RWPE2 (cell line): ENCODE measurements around the gene SHE.

ENCODE experiments used
- ATAC-seq: fragments of 200-7000 bp; cut with Tn5 transposase; 3 replicates; pipeline ENCODE4 v1.9.1; 2021; ENCODE audit warnings: low read depth
- DNase-seq: peaks from one replicate; pipeline ENCODE4 v3.0.0-alpha.2; 2020; ENCODE audit warnings: low spot score
- H3K27ac ChIP-seq: fragments of 450-650 bp; 2 replicates; pipeline ENCODE4 v1.5.1; 2017; ENCODE audit warnings: mild to moderate bottlenecking; ENCODE audit not compliant: poor library complexity, severe bottlenecking
- H3K27me3 ChIP-seq: fragments of 250-450 bp; sonication (Bioruptor Pico); 2 replicates; pipeline ENCODE4 v1.5.1; 2021; ENCODE audit warnings: mild to moderate bottlenecking, moderate library complexity; ENCODE audit not compliant: insufficient read depth, poor library complexity, severe bottlenecking
- H3K36me3 ChIP-seq: fragments of 250-450 bp; sonication (Bioruptor Pico); 2 replicates; pipeline ENCODE4 v1.5.1; 2020; ENCODE audit warnings: low read depth, mild to moderate bottlenecking, moderate library complexity
- H3K4me1 ChIP-seq: fragments of 250-450 bp; sonication (Bioruptor Pico); 2 replicates; pipeline ENCODE4 v1.5.1; 2021; ENCODE audit warnings: mild to moderate bottlenecking, moderate library complexity; ENCODE audit not compliant: insufficient read depth, poor library complexity, severe bottlenecking
- H3K4me3 ChIP-seq: fragments of 250-450 bp; sonication (Bioruptor Pico); 2 replicates; pipeline ENCODE4 v1.5.1; 2021; ENCODE audit warnings: mild to moderate bottlenecking, moderate library complexity; ENCODE audit not compliant: severe bottlenecking
- H3K9me3 ChIP-seq: fragments of 250-450 bp; sonication (Bioruptor Pico); 2 replicates; pipeline ENCODE4 v1.5.1; 2021; ENCODE audit warnings: mild to moderate bottlenecking, moderate library complexity; ENCODE audit not compliant: severe bottlenecking
- CTCF ChIP-seq: fragments of 450-650 bp; IDR thresholded peaks from one replicate; pipeline ENCODE4 v1.5.1; 2017; ENCODE audit warnings: mild to moderate bottlenecking, moderate library complexity; ENCODE audit not compliant: poor library complexity, severe bottlenecking

SHE gene

GRCh38 chr1:154502066-154502743, at the start of gene SHE, which contains the start of gene TDRD10:
Gene SHE, minus strand, starts transcription at chr1:154502412. Its CDS starts 386 bp downstream, at chr1:154502026.
Gene TDRD10, plus strand, starts transcription at chr1:154502219. Its CDS starts 4,685 bp downstream, at chr1:154506904.
- H3K27ac ChIP-seq: no peak within 1 kb of the TSS
- no peak for TF ChIP-seq CTCF
- H3K9me3 ChIP-seq: no peaks in the 10 kb centered on the region
- ATAC-seq: no peak
- no peaks in the 10 kb centered on the region for H3K4me1 ChIP-seq
- H3K27me3 ChIP-seq: peaks cover 76% of the 10 kb centered on the region
- DNase-seq: no peak
- peak within 1 kb of the TSS; percentile 10 for H3K4me3 ChIP-seq
- no peaks in the 10 kb centered on the region for H3K36me3 ChIP-seq

- no peak overlapping the region for H3K27ac ChIP-seq
- no peak for TF ChIP-seq CTCF
- no peaks in the 10 kb centered on the region for H3K27me3 ChIP-seq
- H3K4me1 ChIP-seq: peaks cover 3% of the 10 kb centered on the region
- no peak for DNase-seq
- H3K9me3 ChIP-seq: no peaks in the 10 kb centered on the region
- no peak overlapping the region for H3K4me3 ChIP-seq
- peaks cover 72% of the 10 kb centered on the region for H3K36me3 ChIP-seq
- no peak for ATAC-seq
These were observed 49.3 kb upstream of the SHE start for GRCh38 chr1:154551474-154551873.

GRCh38 chr1:154550657-154551056, 48.4 kb upstream of the SHE start:
- H3K9me3 ChIP-seq: no peaks in the 10 kb centered on the region
- no peak for ATAC-seq
- peaks cover 66% of the 10 kb centered on the region for H3K36me3 ChIP-seq
- H3K4me3 ChIP-seq: no peak overlapping the region
- DNase-seq: no peak
- TF ChIP-seq CTCF: no peak
- no peaks in the 10 kb centered on the region for H3K27me3 ChIP-seq
- H3K27ac ChIP-seq: no peak overlapping the region
- H3K4me1 ChIP-seq: no peaks in the 10 kb centered on the region

GRCh38 chr1:154550070-154550469, 47.9 kb upstream of the SHE start:
- Histone ChIP-seq H3K9me3 (no peaks in the 10 kb centered on the region), H3K27ac (no peak overlapping the region), H3K36me3 (peaks cover 60% of the 10 kb centered on the region), H3K4me3 (no peak overlapping the region), H3K27me3 (no peaks in the 10 kb centered on the region), H3K4me1 (no peaks in the 10 kb centered on the region)
- DNase-seq (no peak), ATAC-seq (no peak)
- no peak for TF ChIP-seq CTCF

- H3K4me1 ChIP-seq: no peaks in the 10 kb centered on the region
- no peak for TF ChIP-seq CTCF
- no peak overlapping the region for H3K27ac ChIP-seq
- peaks cover 52% of the 10 kb centered on the region for H3K36me3 ChIP-seq
- no peak for DNase-seq
- H3K9me3 ChIP-seq: no peaks in the 10 kb centered on the region
- ATAC-seq: no peak
- no peak overlapping the region for H3K4me3 ChIP-seq
- no peaks in the 10 kb centered on the region for H3K27me3 ChIP-seq
These were observed 47.1 kb upstream of the SHE start for GRCh38 chr1:154549202-154549770.
